Skeletal muscle cell (primary cell): ENCODE data around the gene PCDHB13.
"Not testable (repeated sequence)": the region's sequence is repeated elsewhere in the genome, so short reads cannot be mapped to it uniquely, and the experiment has no call there.

ENCODE experiments used
- DNase-seq: peaks from one replicate; pipeline ENCODE4 v3.0.0-alpha.2; 2010; ENCODE audit warnings: low read depth
- H3K4me3 ChIP-seq: 2 replicates; pipeline ENCODE4 v1.5.1; 2011; ENCODE audit warnings: low read depth, mild to moderate bottlenecking, control low read depth, low read length, moderate library complexity

Gene PCDHB13

DNA sequence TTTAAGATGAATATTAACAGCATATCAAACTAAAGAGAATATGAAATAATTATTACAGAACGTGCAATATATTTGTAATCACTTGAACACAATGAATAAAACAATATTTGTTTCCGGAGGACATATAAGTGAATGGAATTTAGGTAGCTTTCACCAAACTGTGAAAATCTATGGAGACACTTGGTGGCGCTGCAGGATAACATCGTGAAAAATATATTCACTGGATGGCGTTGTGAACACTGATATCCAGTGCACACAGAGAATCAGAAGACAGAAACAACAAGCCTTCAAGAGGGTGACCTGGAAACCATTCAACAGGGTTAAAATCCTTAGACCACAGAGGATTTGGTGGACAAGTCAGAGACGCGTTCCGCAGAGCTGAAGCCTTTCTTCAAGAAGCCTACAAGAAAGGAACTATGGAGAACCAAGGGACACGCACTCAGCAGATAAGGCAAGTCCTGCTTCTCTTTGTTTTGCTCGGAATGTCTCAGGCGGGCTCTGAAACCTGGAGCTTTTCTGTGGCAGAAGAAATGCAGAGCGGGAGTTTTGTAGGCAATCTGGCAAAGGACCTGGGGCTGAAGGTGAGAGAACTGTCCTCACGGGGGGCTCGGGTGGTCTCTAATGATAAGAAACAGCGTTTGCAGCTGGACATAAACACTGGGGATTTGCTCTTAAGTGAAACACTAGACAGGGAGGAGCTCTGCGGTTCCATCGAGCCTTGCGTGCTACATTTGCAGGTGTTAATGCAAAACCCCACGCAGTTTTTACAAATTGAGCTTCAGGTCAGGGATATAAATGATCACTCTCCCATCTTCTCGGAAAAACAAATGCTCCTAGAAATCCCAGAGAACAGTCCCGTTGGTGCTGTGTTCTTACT, 14.1 kb upstream of the PCDHB13 start, which contains the start of gene PCDHB11:
Gene PCDHB11, plus strand, starts transcription at position 269 of the 877 bp plus-strand sequence. Its CDS starts 148 bp downstream, at position 417.
- H3K4me3 ChIP-seq: no peak within 1 kb of the TSS
- no peak for DNase-seq

DNA sequence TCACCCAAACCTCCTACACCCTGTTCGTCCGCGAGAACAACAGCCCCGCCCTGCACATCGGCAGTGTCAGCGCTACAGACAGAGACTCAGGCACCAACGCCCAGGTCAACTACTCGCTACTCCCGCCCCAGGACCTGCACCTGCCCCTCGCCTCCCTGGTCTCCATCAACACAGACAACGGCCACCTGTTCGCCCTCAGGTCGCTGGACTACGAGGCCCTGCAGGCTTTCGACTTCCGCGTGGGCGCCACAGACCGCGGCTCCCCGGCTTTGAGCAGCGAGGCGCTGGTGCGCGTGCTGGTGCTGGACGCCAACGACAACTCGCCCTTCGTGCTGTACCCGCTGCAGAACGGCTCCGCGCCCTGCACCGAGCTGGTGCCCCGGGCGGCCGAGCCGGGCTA, 12.6 kb upstream of the PCDHB13 start:
- not testable (repeated sequence) for DNase-seq, H3K4me3 ChIP-seq

DNA sequence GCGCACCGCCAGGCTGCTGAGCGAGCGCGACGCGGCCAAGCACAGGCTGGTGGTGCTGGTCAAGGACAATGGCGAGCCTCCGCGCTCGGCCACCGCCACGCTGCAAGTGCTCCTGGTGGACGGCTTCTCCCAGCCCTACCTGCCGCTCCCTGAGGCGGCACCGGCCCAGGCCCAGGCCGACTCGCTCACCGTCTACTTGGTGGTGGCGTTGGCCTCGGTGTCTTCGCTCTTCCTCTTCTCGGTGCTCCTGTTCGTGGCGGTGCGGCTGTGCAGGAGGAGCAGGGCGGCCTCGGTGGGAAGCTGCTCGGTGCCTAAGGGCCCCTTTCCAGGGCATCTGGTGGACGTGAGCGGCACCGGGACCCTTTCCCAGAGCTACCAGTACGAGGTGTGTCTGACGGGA, 12.1 kb upstream of the PCDHB13 start:
- not testable (repeated sequence) for DNase-seq, H3K4me3 ChIP-seq

DNA sequence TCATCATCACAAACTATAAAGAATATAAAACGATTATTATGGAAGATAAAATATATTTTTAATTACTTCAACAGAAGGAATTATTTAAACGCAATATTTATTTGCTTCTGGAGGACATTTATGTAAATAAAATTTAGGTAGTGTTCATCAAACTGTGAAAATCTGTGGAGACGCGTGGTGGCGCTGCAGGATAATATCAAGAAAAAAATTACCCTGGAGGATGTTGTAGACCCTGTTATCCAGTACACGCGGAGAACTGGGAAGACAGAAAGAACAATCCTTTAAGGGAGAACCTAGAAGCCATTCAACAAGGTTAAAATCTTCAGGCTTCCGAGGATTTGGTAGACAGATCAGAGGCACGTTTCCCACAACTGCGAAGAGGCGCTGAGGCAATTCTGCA, 5.2 kb upstream of the PCDHB13 start, which contains the start of gene PCDHB12:
Gene PCDHB12, plus strand, starts transcription at position 242 of the 400 bp plus-strand sequence. CDS start 189 bp downstream, outside the sequence.
- peak within 1 kb of the TSS; percentile 10 for H3K4me3 ChIP-seq
- DNase-seq: no peak

DNA sequence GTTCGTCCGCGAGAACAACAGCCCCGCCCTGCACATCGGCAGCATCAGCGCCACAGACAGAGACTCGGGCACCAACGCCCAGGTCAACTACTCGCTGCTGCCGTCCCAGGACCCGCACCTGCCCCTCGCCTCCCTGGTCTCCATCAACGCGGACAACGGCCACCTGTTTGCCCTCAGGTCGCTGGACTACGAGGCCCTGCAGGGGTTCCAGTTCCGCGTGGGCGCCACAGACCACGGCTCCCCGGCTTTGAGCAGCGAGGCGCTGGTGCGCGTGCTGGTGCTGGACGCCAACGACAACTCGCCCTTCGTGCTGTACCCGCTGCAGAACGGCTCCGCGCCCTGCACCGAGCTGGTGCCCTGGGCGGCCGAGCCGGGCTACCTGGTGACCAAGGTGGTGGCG, 3.4 kb upstream of the PCDHB13 start:
- not testable (repeated sequence) for DNase-seq, H3K4me3 ChIP-seq

DNA sequence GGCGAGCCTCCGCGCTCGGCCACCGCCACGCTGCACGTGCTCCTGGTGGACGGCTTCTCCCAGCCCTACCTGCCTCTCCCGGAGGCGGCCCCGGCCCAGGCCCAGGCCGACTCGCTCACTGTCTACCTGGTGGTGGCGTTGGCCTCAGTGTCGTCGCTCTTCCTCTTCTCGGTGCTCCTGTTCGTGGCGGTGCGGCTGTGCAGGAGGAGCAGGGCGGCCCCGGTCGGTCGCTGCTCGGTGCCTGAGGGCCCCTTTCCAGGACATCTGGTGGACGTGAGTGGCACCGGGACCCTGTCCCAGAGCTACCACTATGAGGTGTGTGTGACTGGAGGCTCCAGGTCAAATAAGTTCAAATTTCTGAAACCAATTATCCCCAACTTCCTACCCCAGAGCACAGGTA, 2.9 kb upstream of the PCDHB13 start:
- not testable (repeated sequence) for H3K4me3 ChIP-seq, DNase-seq

DNA sequence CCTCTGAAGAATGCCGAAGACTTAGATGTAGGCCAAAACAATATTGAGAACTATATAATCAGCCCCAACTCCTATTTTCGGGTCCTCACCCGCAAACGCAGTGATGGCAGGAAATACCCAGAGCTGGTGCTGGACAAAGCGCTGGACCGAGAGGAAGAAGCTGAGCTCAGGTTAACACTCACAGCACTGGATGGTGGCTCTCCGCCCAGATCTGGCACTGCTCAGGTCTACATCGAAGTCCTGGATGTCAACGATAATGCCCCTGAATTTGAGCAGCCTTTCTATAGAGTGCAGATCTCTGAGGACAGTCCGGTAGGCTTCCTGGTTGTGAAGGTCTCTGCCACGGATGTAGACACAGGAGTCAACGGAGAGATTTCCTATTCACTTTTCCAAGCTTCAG, 864 bp downstream of the PCDHB13 start:
- not testable (repeated sequence) for DNase-seq, H3K4me3 ChIP-seq

DNA sequence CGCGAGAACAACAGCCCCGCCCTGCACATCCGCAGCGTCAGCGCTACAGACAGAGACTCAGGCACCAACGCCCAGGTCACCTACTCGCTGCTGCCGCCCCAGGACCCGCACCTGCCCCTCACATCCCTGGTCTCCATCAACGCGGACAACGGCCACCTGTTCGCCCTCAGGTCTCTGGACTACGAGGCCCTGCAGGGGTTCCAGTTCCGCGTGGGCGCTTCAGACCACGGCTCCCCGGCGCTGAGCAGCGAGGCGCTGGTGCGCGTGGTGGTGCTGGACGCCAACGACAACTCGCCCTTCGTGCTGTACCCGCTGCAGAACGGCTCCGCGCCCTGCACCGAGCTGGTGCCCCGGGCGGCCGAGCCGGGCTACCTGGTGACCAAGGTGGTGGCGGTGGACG, 1.8 kb downstream of the PCDHB13 start:
- H3K4me3 ChIP-seq, DNase-seq: not testable (repeated sequence)

DNA sequence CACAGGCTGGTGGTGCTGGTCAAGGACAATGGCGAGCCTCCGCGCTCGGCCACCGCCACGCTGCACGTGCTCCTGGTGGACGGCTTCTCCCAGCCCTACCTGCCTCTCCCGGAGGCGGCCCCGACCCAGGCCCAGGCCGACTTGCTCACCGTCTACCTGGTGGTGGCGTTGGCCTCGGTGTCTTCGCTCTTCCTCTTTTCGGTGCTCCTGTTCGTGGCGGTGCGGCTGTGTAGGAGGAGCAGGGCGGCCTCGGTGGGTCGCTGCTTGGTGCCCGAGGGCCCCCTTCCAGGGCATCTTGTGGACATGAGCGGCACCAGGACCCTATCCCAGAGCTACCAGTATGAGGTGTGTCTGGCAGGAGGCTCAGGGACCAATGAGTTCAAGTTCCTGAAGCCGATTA, 2.3 kb downstream of the PCDHB13 start:
- DNase-seq, H3K4me3 ChIP-seq: not testable (repeated sequence)

DNA sequence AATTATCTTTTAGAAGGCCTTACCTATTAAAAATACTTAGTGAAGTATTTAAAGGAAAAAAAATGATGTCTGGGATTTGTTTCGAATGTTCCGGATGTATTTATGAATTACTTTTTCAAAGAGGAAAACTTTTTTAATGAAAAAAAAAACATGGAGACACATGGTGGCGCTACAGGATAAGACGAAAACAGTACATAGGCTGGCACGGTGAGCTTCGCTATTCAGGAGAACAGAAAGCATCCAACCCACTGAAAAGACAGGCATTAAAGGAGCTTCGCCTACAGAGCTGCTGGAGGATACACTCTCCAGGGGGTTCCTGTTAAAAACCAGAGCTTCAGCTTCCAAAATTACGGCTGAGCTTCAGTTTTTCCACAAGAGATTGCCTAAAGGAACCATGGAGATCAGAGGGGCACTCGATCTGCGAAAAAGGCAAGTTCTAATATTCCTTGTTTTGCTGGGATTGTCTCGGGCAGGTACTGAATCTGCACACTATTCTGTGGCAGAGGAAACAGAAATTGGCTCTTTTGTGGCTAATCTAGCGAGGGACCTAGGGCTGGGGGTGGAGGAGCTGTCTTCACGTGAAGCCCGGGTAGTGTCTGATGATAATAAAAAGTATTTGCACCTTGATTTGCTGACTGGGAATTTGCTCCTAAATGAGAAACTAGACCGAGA, 9.5 kb downstream of the PCDHB13 start, which contains the start of gene PCDHB14:
Gene PCDHB14, plus strand, starts transcription at position 232 of the 672 bp plus-strand sequence. Its CDS starts 163 bp downstream, at position 395.
- no peak for DNase-seq
- H3K4me3 ChIP-seq: peak within 1 kb of the TSS; percentile 34

DNA sequence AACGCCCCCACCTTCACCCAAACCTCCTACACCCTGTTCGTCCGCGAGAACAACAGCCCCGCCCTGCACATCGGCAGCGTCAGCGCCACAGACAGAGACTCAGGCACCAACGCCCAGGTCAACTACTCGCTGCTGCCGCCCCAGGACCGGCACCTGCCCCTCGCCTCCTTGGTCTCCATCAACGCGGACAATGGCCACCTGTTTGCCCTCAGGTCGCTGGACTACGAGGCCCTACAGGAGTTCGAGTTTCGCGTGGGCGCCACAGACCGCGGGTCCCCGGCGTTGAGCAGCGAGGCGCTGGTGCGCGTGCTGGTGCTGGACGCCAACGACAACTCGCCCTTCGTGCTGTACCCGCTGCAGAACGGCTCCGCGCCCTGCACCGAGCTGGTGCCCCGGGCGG, 11.1 kb downstream of the PCDHB13 start:
- H3K4me3 ChIP-seq, DNase-seq: not testable (repeated sequence)

DNA sequence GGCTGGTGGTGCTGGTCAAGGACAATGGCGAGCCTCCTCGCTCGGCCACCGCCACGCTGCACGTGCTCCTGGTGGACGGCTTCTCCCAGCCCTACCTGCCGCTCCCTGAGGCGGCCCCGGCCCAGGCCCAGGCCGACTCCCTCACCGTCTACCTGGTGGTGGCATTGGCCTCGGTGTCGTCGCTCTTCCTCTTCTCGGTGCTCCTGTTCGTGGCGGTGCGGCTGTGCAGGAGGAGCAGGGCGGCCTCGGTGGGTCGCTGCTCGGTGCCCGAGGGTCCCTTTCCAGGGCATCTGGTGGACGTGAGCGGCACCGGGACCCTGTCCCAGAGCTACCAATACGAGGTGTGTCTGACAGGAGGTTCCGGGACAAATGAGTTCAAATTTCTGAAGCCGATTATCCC, 11.7 kb downstream of the PCDHB13 start:
- not testable (repeated sequence) for DNase-seq

DNA sequence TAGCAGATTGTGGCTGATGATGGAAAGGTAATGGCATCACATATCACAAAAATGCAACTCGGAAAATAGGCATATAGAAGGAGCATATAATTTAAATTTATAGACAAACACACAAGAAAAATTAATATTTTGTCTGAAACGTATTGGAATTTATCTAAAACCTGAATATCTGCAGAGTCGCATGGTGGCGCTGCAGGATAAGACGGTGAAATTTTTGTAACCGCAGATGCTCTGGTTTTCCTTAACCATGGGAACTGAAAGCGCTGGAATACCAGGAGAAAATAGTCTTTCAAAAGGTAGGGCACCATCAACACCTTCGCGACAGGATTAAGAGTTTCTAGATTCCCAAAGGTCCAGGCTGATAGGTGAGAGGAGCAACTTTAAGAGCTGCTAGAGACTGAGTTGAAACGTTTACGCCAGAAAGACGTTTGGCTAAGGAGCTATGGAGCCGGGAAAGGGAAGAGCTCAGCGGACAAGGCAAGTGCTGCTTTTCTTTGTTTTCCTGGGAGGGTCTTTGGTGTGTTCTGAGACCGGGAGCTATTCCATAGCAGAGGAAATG, 20.5 kb downstream of the PCDHB13 start:
- DNase-seq: no peak
- peak overlapping the region; percentile 20 for H3K4me3 ChIP-seq

More for the DNA sequence above, 11.7 kb downstream of the PCDHB13 start:
- H3K4me3 ChIP-seq: not testable (repeated sequence)

DNA sequence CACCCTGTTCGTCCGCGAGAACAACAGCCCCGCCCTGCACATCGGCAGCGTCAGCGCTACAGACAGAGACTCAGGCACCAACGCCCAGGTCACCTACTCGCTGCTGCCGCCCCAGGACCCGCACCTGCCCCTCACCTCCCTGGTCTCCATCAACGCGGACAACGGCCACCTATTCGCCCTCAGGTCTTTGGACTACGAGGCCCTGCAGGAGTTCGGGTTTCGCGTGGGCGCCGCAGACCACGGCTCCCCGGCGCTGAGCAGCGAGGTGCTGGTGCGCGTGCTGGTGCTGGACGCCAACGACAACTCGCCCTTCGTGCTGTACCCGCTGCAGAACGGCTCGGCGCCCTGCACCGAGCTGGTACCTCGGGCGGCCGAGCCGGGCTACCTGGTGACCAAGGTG, 22.2 kb downstream of the PCDHB13 start:
- not testable (repeated sequence) for DNase-seq, H3K4me3 ChIP-seq

DNA sequence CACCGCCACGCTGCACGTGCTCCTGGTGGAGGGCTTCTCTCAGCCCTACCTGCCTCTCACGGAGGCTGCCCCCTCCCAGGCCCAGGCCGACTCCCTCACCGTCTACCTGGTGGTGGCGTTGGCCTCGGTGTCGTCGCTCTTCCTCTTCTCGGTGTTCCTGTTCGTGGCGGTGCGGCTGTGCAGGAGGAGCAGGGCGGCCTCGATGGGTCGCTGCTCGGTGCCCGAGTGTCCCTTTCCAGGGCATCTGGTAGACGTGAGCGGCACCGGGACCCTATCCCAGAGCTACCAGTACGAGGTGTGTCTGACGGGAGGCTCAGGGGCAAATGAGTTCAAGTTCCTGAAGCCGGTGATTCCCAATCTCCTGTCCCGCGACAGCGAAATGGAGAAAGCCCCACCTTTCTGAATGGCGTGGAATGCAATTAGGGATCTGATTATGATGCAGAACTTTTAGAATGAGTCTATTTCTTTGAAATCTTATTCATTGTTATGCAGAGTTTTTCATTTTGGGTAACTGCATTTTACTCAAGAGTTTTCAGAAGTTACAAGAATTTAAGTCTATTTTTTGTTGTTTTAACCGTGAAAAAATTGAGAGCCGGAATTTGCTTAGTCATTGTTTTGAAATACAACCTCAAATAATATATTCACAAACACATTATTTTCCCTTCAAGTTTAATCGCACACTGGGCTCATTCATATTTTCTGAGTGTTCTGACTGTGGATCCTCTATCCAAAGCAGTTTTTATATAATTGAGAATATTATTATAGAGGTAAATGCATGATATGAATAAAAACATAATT, 23.0 kb downstream of the PCDHB13 start:
- no peak for DNase-seq
- no peak overlapping the region for H3K4me3 ChIP-seq

DNA sequence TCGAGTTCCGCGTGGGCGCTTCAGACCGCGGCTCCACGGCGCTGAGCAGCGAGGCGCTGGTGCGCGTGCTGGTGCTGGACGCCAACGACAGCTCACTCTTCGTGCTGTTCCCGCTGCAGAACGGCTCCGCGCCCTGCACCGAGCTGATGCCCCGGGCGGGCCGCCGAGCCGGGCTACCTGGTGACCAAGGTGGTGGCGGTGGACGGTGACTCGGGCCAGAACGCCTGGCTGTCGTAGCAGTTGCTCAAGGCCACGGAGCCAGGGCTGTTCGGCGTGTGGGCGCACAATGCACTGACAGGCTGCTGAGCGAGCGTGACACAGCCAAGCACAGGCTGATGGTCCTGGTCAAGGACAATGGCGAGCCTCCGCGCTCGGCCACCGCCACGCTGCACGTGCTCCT, 27.8 kb downstream of the PCDHB13 start:
- DNase-seq: no peak
- no peak overlapping the region for H3K4me3 ChIP-seq

DNA sequence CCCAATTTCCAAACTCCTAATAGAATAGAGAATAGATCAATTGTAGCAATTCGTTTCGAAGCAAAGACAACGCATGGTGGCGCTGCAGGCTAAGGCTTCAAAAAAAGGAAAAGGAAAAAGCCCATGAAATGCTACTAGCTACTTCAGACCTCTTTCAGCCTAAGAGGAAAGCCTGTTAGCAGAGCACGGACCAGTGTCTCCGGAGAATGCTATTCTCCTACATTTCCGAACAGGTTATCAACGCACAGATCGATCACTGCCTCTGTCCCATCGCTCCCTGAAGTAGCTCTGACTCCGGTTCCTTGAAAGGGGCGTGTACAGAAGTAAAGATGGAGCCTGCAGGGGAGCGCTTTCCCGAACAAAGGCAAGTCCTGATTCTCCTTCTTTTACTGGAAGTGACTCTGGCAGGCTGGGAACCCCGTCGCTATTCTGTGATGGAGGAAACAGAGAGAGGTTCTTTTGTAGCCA, 31.6 kb downstream of the PCDHB13 start, which contains the start of gene PCDHB15:
Gene PCDHB15, plus strand, starts transcription at position 146 of the 468 bp plus-strand sequence. Its CDS starts 184 bp downstream, at position 330.
- peak within 1 kb of the TSS; percentile 15 for H3K4me3 ChIP-seq
- no peak for DNase-seq

DNA sequence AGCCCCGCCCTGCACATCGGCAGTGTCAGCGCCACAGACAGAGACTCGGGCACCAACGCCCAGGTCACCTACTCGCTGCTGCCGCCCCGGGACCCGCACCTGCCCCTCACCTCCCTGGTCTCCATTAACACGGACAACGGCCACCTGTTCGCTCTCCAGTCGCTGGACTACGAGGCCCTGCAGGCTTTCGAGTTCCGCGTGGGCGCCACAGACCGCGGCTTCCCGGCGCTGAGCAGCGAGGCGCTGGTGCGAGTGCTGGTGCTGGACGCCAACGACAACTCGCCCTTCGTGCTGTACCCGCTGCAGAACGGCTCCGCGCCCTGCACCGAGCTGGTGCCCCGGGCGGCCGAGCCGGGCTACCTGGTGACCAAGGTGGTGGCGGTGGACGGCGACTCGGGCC, 33.3 kb downstream of the PCDHB13 start:
- H3K4me3 ChIP-seq, DNase-seq: not testable (repeated sequence)

DNA sequence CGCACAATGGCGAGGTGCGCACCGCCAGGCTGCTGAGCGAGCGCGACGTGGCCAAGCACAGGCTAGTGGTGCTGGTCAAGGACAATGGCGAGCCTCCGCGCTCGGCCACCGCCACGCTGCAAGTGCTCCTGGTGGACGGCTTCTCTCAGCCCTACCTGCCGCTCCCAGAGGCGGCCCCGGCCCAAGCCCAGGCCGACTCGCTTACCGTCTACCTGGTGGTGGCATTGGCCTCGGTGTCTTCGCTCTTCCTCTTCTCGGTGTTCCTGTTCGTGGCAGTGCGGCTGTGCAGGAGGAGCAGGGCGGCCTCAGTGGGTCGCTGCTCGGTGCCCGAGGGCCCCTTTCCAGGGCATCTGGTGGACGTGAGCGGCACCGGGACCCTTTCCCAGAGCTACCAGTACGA, 33.7 kb downstream of the PCDHB13 start:
- H3K4me3 ChIP-seq: not testable (repeated sequence)

More for the DNA sequence above, 33.7 kb downstream of the PCDHB13 start:
- not testable (repeated sequence) for DNase-seq
